ENCODE data around the gene YBX2. TPM values are rescaled to one million over a fixed set of nuclear protein-coding genes. Genes with fewer than 3 reads are reported as not detected.

The YBX2 gene
- total and polyA plus RNA-seq, 2 donors (not counting 3 experiments of a cell fraction or from before 2014, with no cell fraction given) = 0.15 to 0.31 TPM

DNA sequence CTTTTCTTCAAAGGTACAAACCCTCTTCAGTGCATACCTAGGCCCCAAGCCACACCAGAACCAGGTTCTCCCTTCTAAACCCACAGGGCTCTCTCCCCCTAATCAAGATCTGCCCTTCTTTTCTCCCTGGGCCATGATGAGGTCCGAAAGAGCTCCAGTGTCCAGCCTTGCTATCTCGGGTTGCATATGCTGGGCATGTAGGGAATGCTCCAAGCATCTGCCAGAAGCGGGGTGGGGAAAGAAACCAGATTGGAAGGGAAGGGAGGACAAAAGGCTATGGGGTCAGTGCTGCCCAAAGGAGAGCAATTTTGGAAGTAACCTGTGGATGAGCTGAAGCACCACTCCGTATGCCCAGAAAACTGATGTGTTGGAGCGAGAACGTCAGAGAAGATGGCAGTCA, 45.2 kb downstream of the YBX2 start:
- TF ChIP-seq GATA2 (IDR thresholded peaks at IDR 0.05; ENCODE audit: insufficient read depth, insufficient read length, low read depth, low read length) = no peak
- TF ChIP-seq, protein P1, sequence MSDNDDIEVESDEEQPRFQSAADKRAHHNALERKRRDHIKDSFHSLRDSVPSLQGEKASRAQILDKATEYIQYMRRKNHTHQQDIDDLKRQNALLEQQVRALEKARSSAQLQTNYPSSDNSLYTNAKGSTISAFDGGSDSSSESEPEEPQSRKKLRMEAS (IDR thresholded peaks at IDR 0.05; ENCODE audit: insufficient read depth, insufficient read length) = no peak
- no peak for TF ChIP-seq FOS (IDR thresholded peaks at IDR 0.05; ENCODE audit: borderline replicate concordance, insufficient read depth, low read length)
- no peak for TF ChIP-seq POLR2AphosphoS5 (IDR thresholded peaks at IDR 0.05; ENCODE audit: insufficient read depth, low read depth, low read length)
- TF ChIP-seq EZH2 (IDR thresholded peaks at IDR 0.05; ENCODE audit: borderline replicate concordance, low read depth, low read length, severe bottlenecking) = no peak
- TF ChIP-seq, protein P2, sequence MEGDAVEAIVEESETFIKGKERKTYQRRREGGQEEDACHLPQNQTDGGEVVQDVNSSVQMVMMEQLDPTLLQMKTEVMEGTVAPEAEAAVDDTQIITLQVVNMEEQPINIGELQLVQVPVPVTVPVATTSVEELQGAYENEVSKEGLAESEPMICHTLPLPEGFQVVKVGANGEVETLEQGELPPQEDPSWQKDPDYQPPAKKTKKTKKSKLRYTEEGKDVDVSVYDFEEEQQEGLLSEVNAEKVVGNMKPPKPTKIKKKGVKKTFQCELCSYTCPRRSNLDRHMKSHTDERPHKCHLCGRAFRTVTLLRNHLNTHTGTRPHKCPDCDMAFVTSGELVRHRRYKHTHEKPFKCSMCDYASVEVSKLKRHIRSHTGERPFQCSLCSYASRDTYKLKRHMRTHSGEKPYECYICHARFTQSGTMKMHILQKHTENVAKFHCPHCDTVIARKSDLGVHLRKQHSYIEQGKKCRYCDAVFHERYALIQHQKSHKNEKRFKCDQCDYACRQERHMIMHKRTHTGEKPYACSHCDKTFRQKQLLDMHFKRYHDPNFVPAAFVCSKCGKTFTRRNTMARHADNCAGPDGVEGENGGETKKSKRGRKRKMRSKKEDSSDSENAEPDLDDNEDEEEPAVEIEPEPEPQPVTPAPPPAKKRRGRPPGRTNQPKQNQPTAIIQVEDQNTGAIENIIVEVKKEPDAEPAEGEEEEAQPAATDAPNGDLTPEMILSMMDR (IDR thresholded peaks at IDR 0.05; ENCODE audit: extremely low read depth in 1 of 2, insufficient read depth in 1 of 2, low read depth in 1 of 2, low read length in 2 of 2) = no peak
- no peak for TF ChIP-seq JUN (IDR thresholded peaks at IDR 0.05; ENCODE audit: borderline replicate concordance, insufficient read depth, insufficient read length, low read depth)
- no peak for TF ChIP-seq POLR2A (IDR thresholded peaks at IDR 0.05; ENCODE audit: low read depth, low read length)
- TF ChIP-seq MYC (IDR thresholded peaks at IDR 0.05; ENCODE audit: low read depth, low read length) = no peak
- Histone ChIP-seq H3K9me3 (replicated peaks; ENCODE audit: control insufficient read depth, insufficient read depth, low read length) (no peaks in the 10 kb centered on the region), H3K79me2 (ENCODE audit: control insufficient read depth, insufficient read depth, low read length) (peaks cover 65% of the 10 kb centered on the region), H2AFZ (ENCODE audit: low read depth, low read length) (no peak overlapping the region), H3K4me3 (replicated peaks in 1 of 3; ENCODE audit: insufficient read depth in 1 of 3, low read depth in 1 of 3, low read length in 3 of 3) (no peak overlapping the region), H3K27me3 (ENCODE audit: control insufficient read depth in 2 of 2, insufficient read depth in 2 of 2, low read length in 2 of 2) (no peaks in the 10 kb centered on the region), H3K27ac (ENCODE audit: insufficient read depth, low read depth, low read length) (no peak overlapping the region), H3K4me2 (ENCODE audit: insufficient read depth, low read length) (no peak overlapping the region), H3K4me1 (ENCODE audit: control insufficient read depth, extremely low read depth, insufficient read depth, low read length) (peaks cover 23% of the 10 kb centered on the region), H4K20me1 (replicated peaks; ENCODE audit: control insufficient read depth, extremely low read depth, insufficient read depth, low read length) (no peaks in the 10 kb centered on the region), H3K9ac (replicated peaks; ENCODE audit: extremely low read depth, insufficient read depth, low read length) (no peak overlapping the region), H3K9me1 (replicated peaks; ENCODE audit: control insufficient read depth, extremely low read depth, insufficient read depth, low read length) (no peaks in the 10 kb centered on the region), H3K36me3 (ENCODE audit: control insufficient read depth in 2 of 2, extremely low read depth in 1 of 2, insufficient read depth in 2 of 2, low read length in 2 of 2) (peaks cover 2 to 15% of the 10 kb centered on the region in 2 experiments)
- intact Hi-C loops (cut with micrococcal nuclease) (no loop called here), dilution Hi-C loops (cut with MboI; ENCODE audit: extremely low pct_ligation_motif_present, low sequenced_read_pairs) (no loop called here)
- CTCF ChIA-PET = interaction anchor here (0.7 kb wide), 1 partner anchor 204 kb away, joined by 4 read pairs; no protein-coding TSS in a partner anchor
- DNase-seq (ENCODE audit: low read depth, low spot score) = no peak
- FAIRE-seq = no peak
- POLR2A ChIA-PET = no interaction called here
- BruUV-seq (replicated peaks) = no TSS peak

Data from endothelial cell of umbilical vein (primary cell).